ENCODE results near the gene TNC. TPM values are rescaled to one million over a fixed set of nuclear protein-coding genes. Genes with fewer than 3 reads are reported as not detected.

Gene TNC
- total RNA-seq, 2 donors from 2014 or later = 67.5 to 172 TPM

GRCh38 chr9:115109486-115109885, 8.5 kb downstream of the TNC start:
- WGBS, 2 experiments (ENCODE audit: insufficient coverage in 1 of 2, insufficient read length in 1 of 2) = 97 to 100% methylated on average over 1 of the region's 1 CpG

GRCh38 chr9:115107701-115108100, 10.3 kb downstream of the TNC start:
- 96 to 98% methylated on average over 2 of the region's 2 CpGs for WGBS, 2 experiments (ENCODE audit: insufficient coverage in 1 of 2, insufficient read length in 1 of 2)
- Mint-ChIP-seq H3K27me3 (ENCODE audit: insufficient read depth) (peaks cover 2% of the 10 kb centered on the region), H3K9me3 (no peaks in the 10 kb centered on the region), H3K36me3 (ENCODE audit: low read depth) (peaks cover 39% of the 10 kb centered on the region), H3K4me1 (peaks cover 32% of the 10 kb centered on the region), H3K4me3 (no peak overlapping the region), H3K27ac (no peak overlapping the region)
- Histone ChIP-seq H3K9me3 (ENCODE audit: control insufficient read depth, low read length) (peaks cover 11% of the 10 kb centered on the region), H3K4me1 (ENCODE audit: control insufficient read depth, insufficient read depth, low read length) (peaks cover 11% of the 10 kb centered on the region), H3K27ac (ENCODE audit: low read depth, low read length) (no peak overlapping the region), H3K27me3 (ENCODE audit: control insufficient read depth, insufficient read depth, low read length, poor library complexity, severe bottlenecking) (no peaks in the 10 kb centered on the region), H3K36me3 (ENCODE audit: control insufficient read depth, insufficient read depth, low read length) (peaks cover 13% of the 10 kb centered on the region), H3K4me3 (ENCODE audit: low read length) (no peak overlapping the region), H3K9ac (ENCODE audit: extremely low read depth, low read length, poor library complexity, severe bottlenecking) (no peak overlapping the region)
- no peak for DNase-seq
- TF ChIP-seq CTCF (conservative IDR thresholded peaks at IDR 0.05) = no peak

More at GRCh38 chr9:115109486-115109885, 8.5 kb downstream of the TNC start:
- TF ChIP-seq CTCF (conservative IDR thresholded peaks at IDR 0.05) = no peak
- Histone ChIP-seq H3K4me1 (ENCODE audit: control insufficient read depth, insufficient read depth, low read length) (peaks cover 11% of the 10 kb centered on the region), H3K4me3 (ENCODE audit: low read length) (no peak overlapping the region), H3K36me3 (ENCODE audit: control insufficient read depth, insufficient read depth, low read length) (peaks cover 22% of the 10 kb centered on the region), H3K27me3 (ENCODE audit: control insufficient read depth, insufficient read depth, low read length, poor library complexity, severe bottlenecking) (no peaks in the 10 kb centered on the region), H3K27ac (ENCODE audit: low read depth, low read length) (no peak overlapping the region), H3K9me3 (ENCODE audit: control insufficient read depth, low read length) (peaks cover 6% of the 10 kb centered on the region), H3K9ac (ENCODE audit: extremely low read depth, low read length, poor library complexity, severe bottlenecking) (no peak overlapping the region)
- Mint-ChIP-seq H3K9me3 (no peaks in the 10 kb centered on the region), H3K4me1 (peaks cover 49% of the 10 kb centered on the region), H3K27ac (no peak overlapping the region), H3K36me3 (ENCODE audit: low read depth) (peaks cover 43% of the 10 kb centered on the region), H3K27me3 (ENCODE audit: insufficient read depth) (peaks cover 2% of the 10 kb centered on the region), H3K4me3 (no peak overlapping the region)
- DNase-seq = no peak

GRCh38 chr9:115106642-115107041, 11.3 kb downstream of the TNC start:
- Histone ChIP-seq H3K27ac (ENCODE audit: low read depth, low read length) (no peak overlapping the region), H3K4me3 (ENCODE audit: low read length) (no peak overlapping the region), H3K27me3 (ENCODE audit: control insufficient read depth, insufficient read depth, low read length, poor library complexity, severe bottlenecking) (no peaks in the 10 kb centered on the region), H3K36me3 (ENCODE audit: control insufficient read depth, insufficient read depth, low read length) (peaks cover 3% of the 10 kb centered on the region), H3K9me3 (ENCODE audit: control insufficient read depth, low read length) (peaks cover 12% of the 10 kb centered on the region), H3K9ac (ENCODE audit: extremely low read depth, low read length, poor library complexity, severe bottlenecking) (no peak overlapping the region), H3K4me1 (ENCODE audit: control insufficient read depth, insufficient read depth, low read length) (peaks cover 11% of the 10 kb centered on the region)
- Mint-ChIP-seq H3K9me3 (no peaks in the 10 kb centered on the region), H3K27ac (no peak overlapping the region), H3K4me3 (no peak overlapping the region), H3K36me3 (ENCODE audit: low read depth) (peaks cover 31% of the 10 kb centered on the region), H3K4me1 (peaks cover 30% of the 10 kb centered on the region), H3K27me3 (ENCODE audit: insufficient read depth) (no peaks in the 10 kb centered on the region)
- no peak for DNase-seq
- 67 to 86% methylated on average over 1 to 2 of the region's 2 CpGs for WGBS, 2 experiments (ENCODE audit: insufficient coverage in 1 of 2, insufficient read length in 1 of 2)
- TF ChIP-seq CTCF (conservative IDR thresholded peaks at IDR 0.05) = no peak
